HG02678 (cell line): Measurements from ENCODE around the gene OR6S1.
A peak's percentile ranks its signal among the peaks of the same experiment; 100 is the strongest.
"Not testable (repeated sequence)": the region's sequence is repeated elsewhere in the genome, so short reads cannot be mapped to it uniquely, and the experiment has no call there.

Experiments used
- ATAC-seq: cut with Tn5 transposase; IDR thresholded peaks from one replicate; pipeline ENCODE4 v1.9.1; 2021; ENCODE audit warnings: mild to moderate bottlenecking, moderate library complexity; ENCODE audit not compliant: unreplicated experiment

Gene OR6S1

GRCh38 chr14:20671597-20672283 lies 30.2 kb upstream of the OR6S1 start:
- no peak for ATAC-seq

- ATAC-seq = no peak
Measured at GRCh38 chr14:20668969-20669368, 27.5 kb upstream of the OR6S1 start.

GRCh38 chr14:20667957-20668356 lies 26.5 kb upstream of the OR6S1 start:
- peak; percentile 83 for ATAC-seq

- ATAC-seq = not testable (repeated sequence)
Measured at GRCh38 chr14:20666400-20666961, 25.0 kb upstream of the OR6S1 start.

GRCh38 chr14:20662968-20663732 lies 21.7 kb upstream of the OR6S1 start:
- peak; percentile 63 for ATAC-seq

- ATAC-seq = no peak
Measured at GRCh38 chr14:20661197-20661596, 19.7 kb upstream of the OR6S1 start.

GRCh38 chr14:20659813-20660395 lies 18.4 kb upstream of the OR6S1 start:
- ATAC-seq = no peak

GRCh38 chr14:20659336-20659735 lies 17.8 kb upstream of the OR6S1 start:
- ATAC-seq = no peak

- ATAC-seq = no peak
Measured at GRCh38 chr14:20658246-20658645, 16.8 kb upstream of the OR6S1 start.

- no peak for ATAC-seq
Measured at GRCh38 chr14:20657216-20658211, 16.0 kb upstream of the OR6S1 start.

GRCh38 chr14:20656274-20656673 lies 14.8 kb upstream of the OR6S1 start:
- no peak for ATAC-seq

- ATAC-seq = no peak
Measured at GRCh38 chr14:20655851-20656250, 14.4 kb upstream of the OR6S1 start.

- no peak for ATAC-seq
Measured at GRCh38 chr14:20652996-20653975, 11.8 kb upstream of the OR6S1 start.

- ATAC-seq = no peak
Measured at GRCh38 chr14:20645481-20645880, 4.0 kb upstream of the OR6S1 start.

- no peak for ATAC-seq
Measured at GRCh38 chr14:20644520-20644919, 3.0 kb upstream of the OR6S1 start.

- not testable (repeated sequence) for ATAC-seq
Measured at GRCh38 chr14:20642755-20643154, 1.3 kb upstream of the OR6S1 start.

GRCh38 chr14:20642182-20642581 lies 691 bp upstream of the OR6S1 start:
- no peak for ATAC-seq

GRCh38 chr14:20632831-20633691 lies 8.4 kb downstream of the OR6S1 start:
- peak; percentile 68 for ATAC-seq
